Dermis lymphatic vessel endothelial cell (primary cell): ENCODE measurements around the gene UBALD1. TPM values are rescaled to one million over a fixed set of nuclear protein-coding genes. Genes with fewer than 3 reads are reported as not detected.

ENCODE experiments used
- total RNA-seq: library from RNA; depleted of rRNA; stranded (reverse); fragments of >200 nt; gene quantifications from 2 replicates; pipeline ENCODE4 v1.2.1, GENCODE V29; 2014

Gene UBALD1
- 4.6 and 6.1 TPM in 2 replicates for total RNA-seq

DNA sequence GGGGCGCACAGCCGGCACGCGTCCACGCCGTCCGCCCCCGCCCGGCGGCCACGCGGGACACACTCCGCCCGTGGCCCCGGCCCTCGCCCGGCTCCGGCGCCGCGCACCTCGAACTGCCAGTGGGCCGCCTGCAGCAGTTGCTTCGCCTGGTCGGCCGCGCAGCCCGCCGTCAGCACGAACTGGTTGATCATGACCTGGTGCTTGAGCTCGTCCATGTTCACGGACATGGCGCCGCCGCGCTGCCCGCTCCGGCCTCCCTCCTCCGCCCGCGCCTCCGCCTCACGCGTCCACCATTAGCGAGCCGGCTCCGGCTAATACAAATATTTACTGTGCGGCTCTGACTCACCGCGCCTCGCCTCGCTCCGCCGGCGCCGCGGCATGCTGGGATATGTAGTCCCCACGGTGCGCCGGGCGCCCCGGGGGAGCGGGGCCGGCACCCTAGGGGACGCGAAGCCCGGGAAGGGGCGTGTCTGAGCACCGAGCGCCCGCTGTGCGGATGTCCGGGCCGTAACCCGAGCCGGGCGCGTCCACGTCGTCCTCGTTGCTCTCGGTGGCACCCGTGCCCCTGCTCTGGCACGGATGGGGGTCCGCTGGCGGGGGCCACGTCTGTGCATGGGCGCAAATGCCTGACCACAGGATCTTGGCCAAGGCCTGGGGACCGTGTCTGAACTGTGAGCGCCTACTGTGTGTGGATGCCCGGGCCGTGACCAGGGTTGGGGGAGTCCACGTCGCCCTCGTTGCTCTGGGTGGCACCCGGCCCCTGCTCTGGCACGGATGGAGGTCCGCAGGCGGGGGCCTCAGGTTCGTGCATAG, at the start of gene UBALD1:
Gene UBALD1, minus strand, starts transcription at position 318 of the 813 bp plus-strand sequence. Its CDS starts 91 bp downstream, at position 227.

DNA sequence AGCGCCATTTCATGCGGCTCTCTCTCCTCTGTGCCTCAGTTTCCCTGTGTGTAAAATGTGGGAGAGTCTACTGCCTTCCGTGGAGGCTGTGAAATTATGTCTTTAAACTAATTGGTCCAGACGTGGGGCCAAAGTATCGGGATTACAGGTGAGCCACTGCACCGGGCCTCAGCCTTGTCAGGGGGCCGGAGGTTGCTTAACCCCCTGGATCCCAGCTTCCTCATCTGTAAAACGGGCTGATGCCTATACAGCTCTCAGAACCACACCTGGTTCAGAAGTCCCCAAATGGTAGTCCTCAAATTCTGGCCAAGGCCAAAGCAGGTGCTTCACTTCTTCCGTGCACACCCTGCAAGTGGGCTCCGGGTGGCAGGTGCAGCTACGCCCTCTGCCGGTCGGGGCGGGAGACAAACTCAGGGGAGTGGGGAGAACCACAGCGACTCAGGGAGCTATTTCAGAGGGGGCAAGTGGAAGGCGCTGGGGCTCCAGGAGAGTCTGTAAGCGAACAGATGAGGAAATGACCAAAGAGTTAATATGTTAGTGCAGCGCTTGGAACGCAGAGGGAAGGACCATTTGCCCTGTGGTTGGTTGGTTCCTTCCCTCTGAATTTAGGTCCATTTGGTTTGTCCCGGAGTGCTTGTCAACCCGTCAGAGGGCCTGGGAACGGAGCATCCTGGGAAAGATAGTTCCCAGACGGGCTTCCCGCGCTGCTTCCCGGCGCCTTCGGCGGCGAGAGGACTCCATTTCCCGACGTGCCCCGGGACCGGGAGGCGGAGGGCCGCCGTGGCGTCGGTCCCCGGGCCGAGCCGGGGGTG, 9.5 kb upstream of the UBALD1 start, which contains the start of gene MGRN1:
Gene MGRN1, plus strand, starts transcription at position 812 of the 812 bp plus-strand sequence. CDS start 135 bp downstream, outside the sequence.

Other genes starting within 250 kb of the UBALD1 start
- 0.95 and 1.1 TPM in 2 replicates for gene VASN, start 243.0 kb downstream of the UBALD1 start, total RNA-seq
- gene CORO7, start 198.3 kb downstream of the UBALD1 start, total RNA-seq = 24.9 and 31.2 TPM in 2 replicates
- gene DNAJA3, start 189.0 kb downstream of the UBALD1 start, total RNA-seq = 25.2 and 41.9 TPM in 2 replicates
- 46.1 and 52.2 TPM in 2 replicates for gene NMRAL1, start 140.3 kb downstream of the UBALD1 start, total RNA-seq
- 100 and 114 TPM in 2 replicates for gene HMOX2, start 138.5 kb downstream of the UBALD1 start, total RNA-seq
- gene CDIP1, start 76.1 kb downstream of the UBALD1 start, total RNA-seq = 3.2 and 3.9 TPM in 2 replicates
- gene C16orf96, start 58.5 kb downstream of the UBALD1 start, total RNA-seq = under 0.01 TPM in 1 of 2 replicates, not detected in the other
- 13.4 and 19.9 TPM in 2 replicates for gene MGRN1, start 9.9 kb upstream of the UBALD1 start, total RNA-seq
- 25.0 and 30.5 TPM in 2 replicates for gene NUDT16L1, start 78.7 kb upstream of the UBALD1 start, total RNA-seq
- 12.9 and 13.1 TPM in 2 replicates for gene ANKS3, start 119.4 kb upstream of the UBALD1 start, total RNA-seq
- 0.17 and 0.33 TPM in 2 replicates for gene DNAAF8, start 119.6 kb upstream of the UBALD1 start, total RNA-seq
- gene ZNF500, start 152.3 kb upstream of the UBALD1 start, total RNA-seq = 5.2 and 6.5 TPM in 2 replicates
- gene SEPTIN12, start 173.5 kb upstream of the UBALD1 start, total RNA-seq = not detected in 2 replicates
- not detected in 2 replicates for gene SMIM22, start 180.5 kb upstream of the UBALD1 start, total RNA-seq
- 26.6 and 26.9 TPM in 2 replicates for gene ROGDI, start 187.7 kb upstream of the UBALD1 start, total RNA-seq
- 57.0 and 62.8 TPM in 2 replicates for gene GLYR1, start 232.4 kb upstream of the UBALD1 start, total RNA-seq
- gene UBN1, start 232.6 kb upstream of the UBALD1 start, total RNA-seq = 17.7 and 20.5 TPM in 2 replicates